ENCODE measurements around the gene CARD19.
A peak's percentile ranks its signal among the peaks of the same experiment; 100 is the strongest.

GRCh38 chr9:93058355-93059010 is 37.5 kb upstream of the CARD19 start, which contains the start of gene SUSD3:
- TF ChIP-seq, protein P1, sequence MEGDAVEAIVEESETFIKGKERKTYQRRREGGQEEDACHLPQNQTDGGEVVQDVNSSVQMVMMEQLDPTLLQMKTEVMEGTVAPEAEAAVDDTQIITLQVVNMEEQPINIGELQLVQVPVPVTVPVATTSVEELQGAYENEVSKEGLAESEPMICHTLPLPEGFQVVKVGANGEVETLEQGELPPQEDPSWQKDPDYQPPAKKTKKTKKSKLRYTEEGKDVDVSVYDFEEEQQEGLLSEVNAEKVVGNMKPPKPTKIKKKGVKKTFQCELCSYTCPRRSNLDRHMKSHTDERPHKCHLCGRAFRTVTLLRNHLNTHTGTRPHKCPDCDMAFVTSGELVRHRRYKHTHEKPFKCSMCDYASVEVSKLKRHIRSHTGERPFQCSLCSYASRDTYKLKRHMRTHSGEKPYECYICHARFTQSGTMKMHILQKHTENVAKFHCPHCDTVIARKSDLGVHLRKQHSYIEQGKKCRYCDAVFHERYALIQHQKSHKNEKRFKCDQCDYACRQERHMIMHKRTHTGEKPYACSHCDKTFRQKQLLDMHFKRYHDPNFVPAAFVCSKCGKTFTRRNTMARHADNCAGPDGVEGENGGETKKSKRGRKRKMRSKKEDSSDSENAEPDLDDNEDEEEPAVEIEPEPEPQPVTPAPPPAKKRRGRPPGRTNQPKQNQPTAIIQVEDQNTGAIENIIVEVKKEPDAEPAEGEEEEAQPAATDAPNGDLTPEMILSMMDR (IDR thresholded peaks at IDR 0.05) = no peak
- peak in 1 of 2 donors; percentile 23 for TF ChIP-seq POLR2A (IDR thresholded peaks at IDR 0.05)
